ENCODE data around the gene TRMT10A. TPM values are rescaled to one million over a fixed set of nuclear protein-coding genes. Genes with fewer than 3 reads are reported as not detected.
"Not testable (repeated sequence)": the region's sequence is repeated elsewhere in the genome, so short reads cannot be mapped to it uniquely, and the experiment has no call there.

Gene TRMT10A
- total RNA-seq, 1 donor from 2014 or later, result 5.7 TPM

GRCh38 chr4:99571883-99572282 lies 8.0 kb upstream of the TRMT10A start:
- Histone ChIP-seq H3K36me3 (ENCODE audit: control insufficient read depth in 3 of 3, insufficient read depth in 3 of 3, low read length in 3 of 3) (no peaks in the 10 kb centered on the region), H3K9me3 (ENCODE audit: control insufficient read depth in 3 of 3, low read length in 3 of 3) (no peaks in the 10 kb centered on the region), H3K4me3 (ENCODE audit: low read length in 3 of 3) (no peak overlapping the region), H3K27ac (ENCODE audit: low read depth, low read length) (no peak overlapping the region), H3K4me1 (ENCODE audit: control insufficient read depth in 3 of 3, insufficient read depth in 3 of 3, low read length in 3 of 3) (no peaks in the 10 kb centered on the region), H3K9ac (ENCODE audit: low read depth in 1 of 3, low read length in 3 of 3) (peak overlapping the region in 1 of 3 donors; percentile 23), H3K27me3 (ENCODE audit: control insufficient read depth in 3 of 3, insufficient read depth in 3 of 3, low read length in 3 of 3) (no peaks in the 10 kb centered on the region)

- Histone ChIP-seq H3K36me3 (ENCODE audit: control insufficient read depth in 3 of 3, insufficient read depth in 3 of 3, low read length in 3 of 3) (no peaks in the 10 kb centered on the region), H3K27ac (ENCODE audit: low read depth, low read length) (peak overlapping the region; percentile 92), H3K4me3 (ENCODE audit: low read length in 3 of 3) (peak overlapping the region in 1 of 3 donors; percentile 95), H3K9me3 (ENCODE audit: control insufficient read depth in 3 of 3, low read length in 3 of 3) (no peaks in the 10 kb centered on the region), H3K4me1 (ENCODE audit: control insufficient read depth in 3 of 3, insufficient read depth in 3 of 3, low read length in 3 of 3) (no peaks in the 10 kb centered on the region), H3K9ac (ENCODE audit: low read depth in 1 of 3, low read length in 3 of 3) (peak overlapping the region; percentile 48 to 83 (median 57)), H3K27me3 (ENCODE audit: control insufficient read depth in 3 of 3, insufficient read depth in 3 of 3, low read length in 3 of 3) (no peaks in the 10 kb centered on the region)
Measured at GRCh38 chr4:99564921-99565320, 1.1 kb upstream of the TRMT10A start.

GRCh38 chr4:99552872-99553271 lies 11.0 kb downstream of the TRMT10A start:
- H3K4me3 ChIP-seq (ENCODE audit: low read length in 3 of 3), result no peak overlapping the region
- H3K4me1 ChIP-seq (ENCODE audit: control insufficient read depth in 3 of 3, insufficient read depth in 3 of 3, low read length in 3 of 3), result no peaks in the 10 kb centered on the region
- no peak overlapping the region for H3K27ac ChIP-seq (ENCODE audit: low read depth, low read length)
- no peaks in the 10 kb centered on the region for H3K9me3 ChIP-seq (ENCODE audit: control insufficient read depth in 3 of 3, low read length in 3 of 3)
- H3K27me3 ChIP-seq (ENCODE audit: control insufficient read depth in 3 of 3, insufficient read depth in 3 of 3, low read length in 3 of 3), result no peaks in the 10 kb centered on the region
- H3K9ac ChIP-seq (ENCODE audit: low read depth in 1 of 3, low read length in 3 of 3), result no peak overlapping the region
- H3K36me3 ChIP-seq (ENCODE audit: control insufficient read depth in 3 of 3, insufficient read depth in 3 of 3, low read length in 3 of 3), result peaks cover 0 to 16% (median 4%) of the 10 kb centered on the region in 3 donors

- no peak overlapping the region for H3K9ac ChIP-seq (ENCODE audit: low read depth in 1 of 3, low read length in 3 of 3)
- no peaks in the 10 kb centered on the region for H3K27me3 ChIP-seq (ENCODE audit: control insufficient read depth in 3 of 3, insufficient read depth in 3 of 3, low read length in 3 of 3)
- H3K9me3 ChIP-seq (ENCODE audit: control insufficient read depth in 3 of 3, low read length in 3 of 3), result no peaks in the 10 kb centered on the region
- H3K27ac ChIP-seq (ENCODE audit: low read depth, low read length), result no peak overlapping the region
- H3K4me3 ChIP-seq (ENCODE audit: low read length in 3 of 3), result no peak overlapping the region
- H3K36me3 ChIP-seq (ENCODE audit: control insufficient read depth in 3 of 3, insufficient read depth in 3 of 3, low read length in 3 of 3), result no peaks in the 10 kb centered on the region
- H3K4me1 ChIP-seq (ENCODE audit: control insufficient read depth in 3 of 3, insufficient read depth in 3 of 3, low read length in 3 of 3), result no peaks in the 10 kb centered on the region
Measured at GRCh38 chr4:99540277-99540939, 23.4 kb downstream of the TRMT10A start.

- Histone ChIP-seq H3K4me3 (ENCODE audit: low read length in 3 of 3) (no peak overlapping the region), H3K4me1 (ENCODE audit: control insufficient read depth in 3 of 3, insufficient read depth in 3 of 3, low read length in 3 of 3) (no peaks in the 10 kb centered on the region), H3K9ac (ENCODE audit: low read depth in 1 of 3, low read length in 3 of 3) (no peak overlapping the region), H3K9me3 (ENCODE audit: control insufficient read depth in 3 of 3, low read length in 3 of 3) (no peaks in the 10 kb centered on the region), H3K36me3 (ENCODE audit: control insufficient read depth in 3 of 3, insufficient read depth in 3 of 3, low read length in 3 of 3) (no peaks in the 10 kb centered on the region), H3K27me3 (ENCODE audit: control insufficient read depth in 3 of 3, insufficient read depth in 3 of 3, low read length in 3 of 3) (no peaks in the 10 kb centered on the region), H3K27ac (ENCODE audit: low read depth, low read length) (no peak overlapping the region)
Measured at GRCh38 chr4:99537674-99538073, 26.2 kb downstream of the TRMT10A start.

GRCh38 chr4:99536848-99537247 lies 27.0 kb downstream of the TRMT10A start:
- H3K9ac ChIP-seq (ENCODE audit: low read depth in 1 of 3, low read length in 3 of 3), result no peak overlapping the region
- H3K36me3 ChIP-seq (ENCODE audit: control insufficient read depth in 3 of 3, insufficient read depth in 3 of 3, low read length in 3 of 3), result no peaks in the 10 kb centered on the region
- H3K4me3 ChIP-seq (ENCODE audit: low read length in 3 of 3), result no peak overlapping the region

GRCh38 chr4:99536271-99536670 lies 27.6 kb downstream of the TRMT10A start:
- no peaks in the 10 kb centered on the region for H3K27me3 ChIP-seq (ENCODE audit: control insufficient read depth in 3 of 3, insufficient read depth in 3 of 3, low read length in 3 of 3)
- no peak overlapping the region for H3K27ac ChIP-seq (ENCODE audit: low read depth, low read length)
- no peaks in the 10 kb centered on the region for H3K4me1 ChIP-seq (ENCODE audit: control insufficient read depth in 3 of 3, insufficient read depth in 3 of 3, low read length in 3 of 3)
- H3K9me3 ChIP-seq (ENCODE audit: control insufficient read depth in 3 of 3, low read length in 3 of 3), result no peaks in the 10 kb centered on the region
- no peak overlapping the region for H3K4me3 ChIP-seq (ENCODE audit: low read length in 3 of 3)
- H3K36me3 ChIP-seq (ENCODE audit: control insufficient read depth in 3 of 3, insufficient read depth in 3 of 3, low read length in 3 of 3), result no peaks in the 10 kb centered on the region
- H3K9ac ChIP-seq (ENCODE audit: low read depth in 1 of 3, low read length in 3 of 3), result no peak overlapping the region

More at GRCh38 chr4:99536848-99537247, 27.0 kb downstream of the TRMT10A start:
- Histone ChIP-seq H3K4me1 (ENCODE audit: control insufficient read depth in 3 of 3, insufficient read depth in 3 of 3, low read length in 3 of 3) (no peaks in the 10 kb centered on the region), H3K9me3 (ENCODE audit: control insufficient read depth in 3 of 3, low read length in 3 of 3) (no peaks in the 10 kb centered on the region), H3K27ac (ENCODE audit: low read depth, low read length) (no peak overlapping the region), H3K27me3 (ENCODE audit: control insufficient read depth in 3 of 3, insufficient read depth in 3 of 3, low read length in 3 of 3) (no peaks in the 10 kb centered on the region)

- H3K9ac ChIP-seq (ENCODE audit: low read depth in 1 of 3, low read length in 3 of 3); H3K4me1 ChIP-seq (ENCODE audit: control insufficient read depth in 3 of 3, insufficient read depth in 3 of 3, low read length in 3 of 3); H3K36me3 ChIP-seq (ENCODE audit: control insufficient read depth in 3 of 3, insufficient read depth in 3 of 3, low read length in 3 of 3); H3K27me3 ChIP-seq (ENCODE audit: control insufficient read depth in 3 of 3, insufficient read depth in 3 of 3, low read length in 3 of 3); H3K4me3 ChIP-seq (ENCODE audit: low read length in 3 of 3); H3K27ac ChIP-seq (ENCODE audit: low read depth, low read length); H3K9me3 ChIP-seq (ENCODE audit: control insufficient read depth in 3 of 3, low read length in 3 of 3): not testable (repeated sequence)
Measured at GRCh38 chr4:99534699-99535098, 29.1 kb downstream of the TRMT10A start.

GRCh38 chr4:99529956-99530355 lies 33.9 kb downstream of the TRMT10A start:
- Histone ChIP-seq H3K27ac (ENCODE audit: low read depth, low read length) (no peak overlapping the region), H3K9me3 (ENCODE audit: control insufficient read depth in 3 of 3, low read length in 3 of 3) (no peaks in the 10 kb centered on the region), H3K4me1 (ENCODE audit: control insufficient read depth in 3 of 3, insufficient read depth in 3 of 3, low read length in 3 of 3) (no peaks in the 10 kb centered on the region)

GRCh38 chr4:99529228-99529627 lies 34.6 kb downstream of the TRMT10A start:
- Histone ChIP-seq H3K27me3 (ENCODE audit: control insufficient read depth in 3 of 3, insufficient read depth in 3 of 3, low read length in 3 of 3) (peaks cover 0 to 2% (median 0%) of the 10 kb centered on the region in 3 donors), H3K9me3 (ENCODE audit: control insufficient read depth in 3 of 3, low read length in 3 of 3) (no peaks in the 10 kb centered on the region), H3K27ac (ENCODE audit: low read depth, low read length) (no peak overlapping the region), H3K4me1 (ENCODE audit: control insufficient read depth in 3 of 3, insufficient read depth in 3 of 3, low read length in 3 of 3) (no peaks in the 10 kb centered on the region), H3K36me3 (ENCODE audit: control insufficient read depth in 3 of 3, insufficient read depth in 3 of 3, low read length in 3 of 3) (no peaks in the 10 kb centered on the region), H3K4me3 (ENCODE audit: low read length in 3 of 3) (no peak overlapping the region), H3K9ac (ENCODE audit: low read depth in 1 of 3, low read length in 3 of 3) (no peak overlapping the region)

More at GRCh38 chr4:99529956-99530355, 33.9 kb downstream of the TRMT10A start:
- Histone ChIP-seq H3K36me3 (ENCODE audit: control insufficient read depth in 3 of 3, insufficient read depth in 3 of 3, low read length in 3 of 3) (no peaks in the 10 kb centered on the region), H3K9ac (ENCODE audit: low read depth in 1 of 3, low read length in 3 of 3) (no peak overlapping the region), H3K27me3 (ENCODE audit: control insufficient read depth in 3 of 3, insufficient read depth in 3 of 3, low read length in 3 of 3) (peaks cover 0 to 2% (median 0%) of the 10 kb centered on the region in 3 donors), H3K4me3 (ENCODE audit: low read length in 3 of 3) (no peak overlapping the region)

Data from skeletal muscle tissue (tissue), 4 donors.